HUDEP-2 (cell line): ENCODE results near the gene SORCS2.

ENCODE experiments used
- DNase-seq, 76 experiments: peaks; one replicate each; lab custom pipeline; 2025; ENCODE audit not compliant: unreplicated experiment in 76 of 76; lab: John Stamatoyannopoulos, UW

Gene SORCS2

DNA sequence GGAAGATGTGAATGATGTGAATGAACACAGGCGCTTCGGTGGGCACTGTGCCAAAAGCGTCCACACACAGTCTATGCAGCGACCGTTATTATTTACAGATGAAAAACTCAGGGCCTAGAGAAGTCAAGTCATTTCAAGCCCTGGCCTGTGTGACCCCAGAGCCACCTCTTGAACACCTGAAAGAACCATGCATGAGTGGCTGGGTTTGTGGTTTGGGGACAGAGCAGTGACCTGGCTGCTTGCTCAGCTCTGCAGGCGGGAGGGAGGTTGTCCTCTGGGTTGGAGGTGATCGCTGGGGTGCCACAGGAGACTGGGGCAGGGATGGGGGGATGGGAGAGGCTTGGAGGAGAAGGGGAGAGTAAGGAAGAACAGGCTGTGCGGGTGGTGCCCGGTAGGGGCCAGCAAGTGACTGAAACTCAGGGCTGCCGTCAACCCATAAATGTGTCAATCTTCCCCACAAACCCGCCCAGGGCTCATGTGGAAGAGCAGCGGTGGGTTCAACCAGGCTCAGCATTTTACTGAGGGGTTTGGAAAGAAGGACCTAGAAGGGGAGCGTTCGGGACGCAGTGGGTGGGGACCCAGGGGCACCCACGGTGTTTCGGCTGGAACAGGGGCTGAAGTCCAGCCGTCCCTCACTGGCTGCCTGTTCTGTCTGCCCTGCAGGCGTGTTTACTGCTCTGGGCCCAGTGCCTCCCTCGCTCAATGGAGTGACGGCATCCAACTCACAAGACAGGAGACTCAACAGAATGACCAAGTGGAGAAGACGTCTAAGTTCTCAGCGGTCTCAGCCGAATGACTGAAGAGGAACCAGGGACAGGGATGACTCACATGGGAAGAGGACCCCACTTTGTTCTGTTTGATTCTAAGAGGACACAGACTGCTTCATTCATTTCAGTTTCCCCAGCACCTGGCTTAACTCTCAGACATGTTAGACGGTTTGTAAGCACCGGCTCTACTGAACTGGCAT lies 579.5 kb downstream of the SORCS2 start:
- DNase-seq: no peak

GRCh38 chr4:7772711-7773385 lies 580.5 kb downstream of the SORCS2 start:
- no peak for DNase-seq

DNA sequence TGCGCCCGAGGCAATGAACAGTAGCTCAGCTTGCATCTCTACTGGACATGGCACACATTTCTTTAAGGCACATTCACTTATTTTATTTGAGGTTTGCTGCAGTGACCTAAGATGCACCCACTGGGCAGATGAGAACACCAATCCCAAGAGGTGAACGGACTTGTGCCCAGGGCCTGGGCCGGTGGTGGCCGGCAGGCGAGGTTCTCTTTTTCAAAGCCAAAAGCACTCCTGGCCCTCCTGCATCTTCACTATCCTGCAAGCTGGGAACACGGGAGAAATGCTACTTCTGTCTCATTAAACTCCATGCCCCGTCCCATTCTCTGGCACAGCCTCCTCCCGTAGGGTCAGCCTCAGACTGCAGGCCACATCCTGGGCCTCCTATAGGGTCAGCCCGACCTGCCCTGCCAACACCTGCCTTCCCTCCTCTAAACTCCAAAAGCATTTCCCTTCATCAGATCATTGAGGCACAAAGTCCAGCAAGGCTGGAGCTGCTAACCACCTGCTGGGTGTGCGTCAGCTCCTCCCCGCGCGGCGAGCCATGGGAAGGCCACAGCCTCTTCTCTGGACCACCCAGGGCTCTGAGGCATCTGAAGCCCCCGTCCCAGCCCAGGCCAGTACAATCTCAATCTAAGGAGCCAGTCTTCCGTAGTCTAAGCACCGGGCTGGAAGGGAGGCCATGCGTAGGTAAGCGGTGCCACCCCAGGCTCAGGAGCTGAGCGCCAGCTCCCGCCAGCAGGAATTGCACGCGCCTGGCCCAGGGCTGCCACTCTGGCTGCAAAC lies 581.3 kb downstream of the SORCS2 start:
- DNase-seq: no peak

DNA sequence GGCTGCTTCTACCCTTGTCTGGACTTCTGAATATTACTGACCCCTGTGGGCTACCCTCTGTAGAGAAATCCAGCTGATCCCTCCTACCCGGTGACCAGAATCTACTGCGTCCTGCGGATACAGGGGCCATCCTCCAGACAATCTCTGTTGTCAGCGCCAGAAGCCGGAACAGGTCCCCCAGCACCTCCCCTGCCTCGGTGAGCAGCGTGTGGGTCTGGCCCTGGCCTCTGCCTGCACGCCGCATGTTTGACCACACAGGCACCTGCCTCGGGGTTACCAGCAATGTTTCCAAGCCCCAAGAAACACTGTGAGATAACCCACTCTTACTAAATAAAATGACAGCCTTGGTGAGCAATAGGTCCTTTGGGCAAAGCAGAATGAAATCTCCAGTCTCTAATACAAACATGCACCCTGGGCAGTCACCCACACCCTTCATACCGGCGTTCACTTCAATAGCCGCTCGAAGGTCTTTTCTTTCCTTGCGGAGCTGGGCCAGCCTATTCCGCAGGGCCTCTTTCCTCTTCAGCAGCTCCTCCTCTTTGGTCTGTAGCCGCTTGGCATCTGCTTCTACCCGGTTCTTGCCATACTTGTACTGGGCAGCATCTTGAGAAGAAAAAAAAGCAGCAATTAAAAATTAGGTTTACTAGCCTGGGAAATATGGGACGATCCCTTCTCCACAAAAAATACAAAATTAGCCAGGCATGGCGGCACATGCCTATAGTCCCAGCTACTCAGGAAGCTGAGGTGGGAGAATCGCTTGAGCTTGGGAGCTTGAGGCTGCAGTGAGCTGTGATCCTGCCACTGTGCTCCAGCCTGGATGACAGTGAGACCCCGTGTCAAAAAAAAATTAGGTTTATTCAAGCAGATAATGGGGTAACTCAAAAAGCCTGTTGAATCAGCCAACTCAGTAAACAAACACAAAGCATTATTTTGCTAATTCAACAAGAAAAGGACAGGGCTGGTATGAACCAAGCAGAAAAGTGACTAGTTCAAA lies 582.3 kb downstream of the SORCS2 start:
- no peak for DNase-seq

- DNase-seq: no peak
Measured at GRCh38 chr4:7775396-7775795, 583.1 kb downstream of the SORCS2 start.

DNA sequence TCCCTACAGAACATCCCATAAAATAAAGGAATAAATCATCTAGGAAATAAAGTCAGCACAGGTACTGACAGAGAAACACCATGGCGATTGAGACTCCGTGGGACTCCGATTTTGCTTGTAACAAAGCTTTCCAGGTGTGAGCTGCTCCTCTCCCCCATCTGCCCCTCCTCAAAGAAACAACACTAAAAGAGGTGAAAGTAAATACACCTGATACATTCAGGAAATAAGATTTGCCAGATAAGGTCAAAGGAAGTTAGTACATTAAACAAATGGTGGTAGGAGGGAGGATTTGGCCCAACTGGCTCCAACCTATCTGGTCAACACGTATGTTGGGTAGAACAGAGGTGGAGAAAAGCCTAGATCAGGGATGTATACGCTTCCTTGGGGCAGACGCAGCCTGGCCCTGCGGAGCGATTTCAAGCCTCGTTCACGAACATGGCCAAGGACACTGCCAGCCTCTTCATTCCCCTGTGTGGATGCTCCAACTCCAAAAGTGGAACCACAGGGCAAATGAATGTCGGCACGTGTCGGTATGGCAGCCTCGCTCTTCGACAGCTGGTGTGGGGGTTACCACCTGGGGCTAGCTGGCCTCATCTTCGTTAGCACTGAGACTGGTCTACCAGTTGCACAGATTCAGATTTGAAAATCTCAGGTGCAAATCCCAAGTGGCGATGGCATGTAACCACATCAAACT lies 584.8 kb downstream of the SORCS2 start:
- no peak for DNase-seq

DNA sequence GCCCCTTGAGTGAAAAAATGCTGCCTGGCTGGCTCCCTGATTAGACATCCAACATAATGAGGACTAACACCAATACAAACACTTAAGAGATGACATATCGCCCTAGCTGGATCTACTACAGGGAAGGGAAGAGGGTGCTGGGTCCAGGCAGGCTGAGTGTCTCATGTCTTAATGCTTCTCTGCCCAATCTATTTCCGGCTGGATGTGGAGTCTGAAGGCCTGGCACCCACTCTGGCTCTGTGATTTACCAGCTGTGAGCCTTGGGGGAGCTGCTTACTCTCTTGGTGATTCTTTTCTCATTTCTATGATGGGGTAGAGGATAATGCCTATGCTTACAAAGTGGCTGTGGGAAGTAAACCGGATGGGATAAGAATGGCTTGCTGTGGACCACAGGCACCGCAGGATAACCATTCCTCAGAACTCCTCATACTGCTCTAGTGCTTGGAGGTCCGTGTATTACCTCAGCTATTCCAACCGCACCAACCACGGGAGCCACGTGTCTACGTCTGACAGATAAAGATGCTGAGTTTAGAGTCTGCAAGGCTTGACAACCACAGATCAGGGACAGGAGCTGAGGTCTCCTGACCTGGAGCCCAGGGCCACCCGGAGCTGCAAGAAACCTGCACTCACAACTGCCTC lies 585.7 kb downstream of the SORCS2 start:
- DNase-seq: no peak

DNA sequence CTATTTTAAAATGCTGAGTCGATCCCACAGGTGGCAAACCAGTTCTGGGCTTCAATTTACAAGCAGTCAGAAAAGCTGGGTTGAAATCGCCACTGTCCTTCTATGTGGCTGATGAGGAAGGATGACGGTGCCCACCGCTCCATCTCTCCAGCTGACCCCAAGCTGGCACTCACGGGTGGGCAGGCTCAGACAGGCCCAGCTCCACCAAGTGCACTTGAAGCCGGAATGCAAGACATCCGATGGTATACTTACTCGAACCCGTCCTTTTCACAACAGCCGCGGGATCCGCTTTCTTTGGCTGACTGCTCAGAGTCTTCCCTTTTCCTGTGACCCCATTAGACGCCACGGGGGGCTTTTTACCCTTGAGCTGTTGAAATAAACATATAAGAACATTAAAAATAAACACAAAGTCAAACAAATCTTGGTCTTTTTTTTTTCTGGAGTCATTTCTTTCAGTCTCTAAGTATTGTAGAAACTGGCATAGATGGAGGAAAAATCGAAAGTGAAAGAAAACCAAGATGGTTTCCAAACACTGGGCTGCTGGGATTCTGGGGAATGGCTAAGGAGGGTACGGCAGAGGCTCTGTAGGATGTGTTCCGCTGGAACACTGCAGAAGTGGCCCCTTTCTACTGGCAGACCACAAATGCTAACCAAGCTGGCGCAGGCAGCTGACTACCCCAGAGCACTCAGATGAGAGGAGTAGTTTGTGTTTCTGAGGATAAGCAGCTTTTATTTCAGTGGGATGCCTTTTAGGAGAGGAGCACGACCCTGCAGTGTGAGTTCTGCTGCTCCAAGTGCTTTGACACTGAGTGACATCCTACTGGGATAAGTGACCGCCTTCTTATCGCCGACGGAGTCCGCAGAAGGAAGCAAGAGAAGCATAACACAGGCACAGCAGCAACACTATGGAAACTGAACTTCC lies 586.4 kb downstream of the SORCS2 start:
- DNase-seq: no peak

GRCh38 chr4:7779432-7779768 lies 587.1 kb downstream of the SORCS2 start:
- no peak for DNase-seq

DNA sequence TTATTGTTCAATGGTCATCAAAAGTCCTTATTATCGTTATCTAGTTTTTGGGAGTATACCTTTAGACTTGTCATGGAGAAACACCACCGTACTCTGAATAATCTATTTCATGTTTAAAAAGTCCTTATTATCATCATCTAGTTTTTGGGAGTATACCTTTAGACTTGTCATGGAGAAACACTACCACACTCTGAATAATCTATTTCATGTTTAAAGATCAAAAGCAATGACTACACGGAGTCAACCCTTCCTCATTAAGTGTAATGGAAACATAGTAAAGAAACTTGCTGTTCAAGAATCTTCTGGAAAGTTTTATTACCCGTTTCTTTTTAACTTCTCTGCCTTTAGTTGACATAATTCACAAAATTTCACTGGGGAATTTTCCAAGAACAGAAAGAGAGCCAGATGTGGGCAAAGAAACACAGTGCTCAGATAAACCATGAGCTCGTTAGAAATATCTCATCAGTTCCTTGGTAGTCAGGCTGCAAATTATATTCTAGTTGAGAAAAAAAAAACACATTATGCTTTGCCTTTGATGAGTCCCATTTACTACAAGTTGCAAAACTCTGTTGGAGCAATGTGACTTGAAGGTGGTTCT lies 588.5 kb downstream of the SORCS2 start:
- no peak for DNase-seq

- no peak for DNase-seq
Measured at GRCh38 chr4:7781366-7781765, 589.0 kb downstream of the SORCS2 start.

DNA sequence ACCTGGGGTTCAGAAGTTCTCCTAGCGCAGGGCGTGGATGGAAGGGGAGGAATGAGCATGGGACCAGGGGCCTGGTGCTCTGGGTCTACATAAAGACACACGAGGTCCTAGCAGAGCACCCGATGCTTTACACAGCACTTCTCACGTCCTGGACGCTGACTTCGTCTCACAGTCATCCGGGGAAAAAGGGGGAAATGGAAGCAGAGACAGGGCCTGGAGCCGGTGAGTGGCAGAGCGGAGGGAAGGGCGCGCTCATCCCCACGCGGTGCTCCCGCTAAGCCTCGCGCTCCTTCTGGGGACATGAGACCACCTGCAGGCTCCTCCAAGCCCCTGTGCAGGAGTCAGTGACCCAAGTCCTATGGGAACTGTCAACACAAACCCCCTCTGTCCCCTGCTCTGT lies 589.7 kb downstream of the SORCS2 start:
- no peak for DNase-seq

DNA sequence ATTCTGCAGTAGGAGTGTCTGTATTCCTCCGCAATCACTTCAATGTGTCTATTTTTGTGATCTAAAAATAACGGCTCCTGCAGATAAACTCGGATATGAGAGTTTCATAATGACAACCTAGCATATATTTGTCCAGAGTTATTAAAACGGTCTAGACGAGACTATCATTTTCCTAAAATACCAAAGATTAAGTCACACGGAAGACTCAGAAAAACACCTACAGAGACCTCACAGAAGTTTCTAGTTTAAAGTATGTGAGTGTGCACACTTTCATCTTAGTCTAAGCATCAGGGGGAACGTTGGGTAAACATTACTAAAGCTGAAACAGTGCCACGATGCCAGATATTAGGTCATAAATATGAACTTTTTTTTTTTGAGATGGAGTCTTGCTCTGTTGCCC lies 590.4 kb downstream of the SORCS2 start:
- no peak for DNase-seq

- no peak for DNase-seq
Measured at GRCh38 chr4:7783541-7783940, 591.2 kb downstream of the SORCS2 start.

- DNase-seq: no peak
Measured at GRCh38 chr4:7784131-7784870, 592.0 kb downstream of the SORCS2 start.

DNA sequence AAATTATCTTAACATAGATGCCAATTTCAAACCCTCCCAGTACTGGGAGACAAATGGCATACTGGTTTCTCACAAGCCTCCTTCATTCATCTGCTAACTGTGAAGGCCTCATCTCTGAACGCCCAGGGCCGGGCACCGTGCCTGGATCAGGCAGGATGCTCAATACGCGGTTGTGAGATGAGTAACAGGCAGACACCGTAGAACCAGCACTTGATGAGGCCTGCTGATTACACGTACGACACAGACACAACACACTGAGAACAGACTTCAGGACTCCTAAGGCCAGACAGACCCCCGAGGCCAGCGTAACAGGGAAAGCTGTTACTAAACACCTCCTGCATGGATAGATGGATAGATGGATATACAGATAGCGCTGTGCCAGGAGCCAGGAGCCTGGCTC lies 592.7 kb downstream of the SORCS2 start:
- DNase-seq: no peak

- DNase-seq: no peak
Measured at GRCh38 chr4:7786040-7786439, 593.7 kb downstream of the SORCS2 start.
